HepG2 (cell line): ENCODE results near the gene INTS1. TPM values are rescaled to one million over a fixed set of nuclear protein-coding genes. Genes with fewer than 3 reads are reported as not detected.
A peak's percentile ranks its signal among the peaks of the same experiment; 100 is the strongest.

Experiments used
- MEF2D ChIP-seq: sonication (generic); formaldehyde crosslinking; IDR thresholded peaks from 2 replicates; pipeline ENCODE4 v1.5.1; 2020; ENCODE audit warnings: mild to moderate bottlenecking, missing genetic modification reagents
- MYNN ChIP-seq: sonication (generic); formaldehyde crosslinking; IDR thresholded peaks from 2 replicates; pipeline ENCODE4 v1.4.0; 2020; ENCODE audit warnings: mild to moderate bottlenecking, low read depth, missing genetic modification reagents
- NFAT5 ChIP-seq: sonication (generic); formaldehyde crosslinking; IDR thresholded peaks from 2 replicates; pipeline ENCODE4 v1.4.0; 2020; ENCODE audit warnings: missing genetic modification reagents
- PHF8 ChIP-seq: sonication (generic); formaldehyde crosslinking; IDR thresholded peaks from 2 replicates; pipeline ENCODE4 v1.5.0; 2020; ENCODE audit warnings: missing genetic modification reagents
- SMAD3 ChIP-seq: sonication (generic); formaldehyde crosslinking; IDR thresholded peaks from 2 replicates; pipeline ENCODE4 v1.4.0; 2020; ENCODE audit warnings: missing genetic modification reagents
- SP5 ChIP-seq: IDR thresholded peaks from 2 replicates; pipeline ENCODE4 v1.6.1; 2016; ENCODE audit warnings: low read depth, borderline replicate concordance
- TSC22D2 ChIP-seq: sonication (generic); formaldehyde crosslinking; IDR thresholded peaks from 2 replicates; pipeline ENCODE4 v1.5.1; 2020; ENCODE audit warnings: missing genetic modification reagents, mild to moderate bottlenecking, borderline replicate concordance
- ZBTB1 ChIP-seq: sonication (generic); formaldehyde crosslinking; IDR thresholded peaks from 2 replicates; pipeline ENCODE4 v1.4.0; 2020; ENCODE audit warnings: missing genetic modification reagents, borderline replicate concordance
- ZNF180 ChIP-seq: sonication (generic); formaldehyde crosslinking; IDR thresholded peaks from 2 replicates; pipeline ENCODE4 v1.4.0; 2020; ENCODE audit warnings: low read depth, missing genetic modification reagents, borderline replicate concordance
- ZNF337 ChIP-seq: sonication (generic); formaldehyde crosslinking; IDR thresholded peaks from 2 replicates; pipeline ENCODE4 v1.5.1; 2020; ENCODE audit warnings: missing genetic modification reagents, low read depth, mild to moderate bottlenecking, borderline replicate concordance
- ZNF451 ChIP-seq: sonication (generic); formaldehyde crosslinking; IDR thresholded peaks from 2 replicates; pipeline ENCODE4 v1.5.0; 2020; ENCODE audit warnings: mild to moderate bottlenecking, missing genetic modification reagents
- ZNF512B ChIP-seq: sonication (generic); formaldehyde crosslinking; IDR thresholded peaks from 2 replicates; pipeline ENCODE4 v1.5.1; 2020; ENCODE audit warnings: missing genetic modification reagents, mild to moderate bottlenecking, borderline replicate concordance
- ZNF589 ChIP-seq: sonication (generic); formaldehyde crosslinking; conservative IDR thresholded peaks from 2 replicates; pipeline ENCODE4 v1.8.0; 2022; ENCODE audit warnings: mild to moderate bottlenecking, moderate library complexity, missing genetic modification reagents
- ZNF784 ChIP-seq: sonication (generic); formaldehyde crosslinking; IDR thresholded peaks from 2 replicates; pipeline ENCODE4 v1.5.1; 2020; ENCODE audit warnings: missing genetic modification reagents, mild to moderate bottlenecking, borderline replicate concordance
- ZNF800 ChIP-seq: sonication (generic); formaldehyde crosslinking; IDR thresholded peaks from 2 replicates; pipeline ENCODE4 v1.4.0; 2020; ENCODE audit warnings: missing genetic modification reagents
- polyA plus RNA-seq, 8 experiments: library from polyadenylated mRNA; depleted of rRNA in 3 of 8; stranded (reverse) in 7 of 8; unstranded in 1 of 8; fragments of >200 nt; fragmentation: Illumina TruSeq in 4 of 8; extraction: Trizol in 4 of 8; gene quantifications; 2 replicates each; pipeline versions ENCODE4 v1.2.1 to v1.2.3, GENCODE V29; 2011 to 2016; ENCODE audit warnings: low read depth in 4 of 8, missing spikeins in 1 of 8, mixed read lengths in 1 of 8; ENCODE audit not compliant: insufficient read depth in 1 of 8
- total RNA-seq, 5 experiments: library from RNA; depleted of rRNA; stranded (reverse); fragments of >200 nt; fragmentation: Illumina TruSeq; extraction: Trizol; gene quantifications; 2 replicates each; pipeline ENCODE4 v1.2.3, GENCODE V29; 2016; ENCODE audit warnings: low read depth in 1 of 5

The INTS1 gene
- total and polyA plus RNA-seq, 2 of the 13 experiments (the other 11 are each of a cell fraction or from before 2014, with no cell fraction given): 13.7 to 29.0 TPM

- TF ChIP-seq NFAT5 (CRISPR knock-in tag) (no peak; the same call in 1 of the 2 replicates), ZNF180 (CRISPR knock-in tag) (no peak), ZBTB1 (CRISPR knock-in tag) (no peak), MYNN (CRISPR knock-in tag) (no peak), MEF2D (0 out of 2 replicates have a peak, but pooled peaks have one; percentile 31), SMAD3 (CRISPR knock-in tag) (peak; percentile 79; the same call in 1 of the 2 replicates), ZNF512B (CRISPR knock-in tag) (no peak), PHF8 (CRISPR knock-in tag) (peak; percentile 80), ZNF337 (CRISPR knock-in tag) (peak; percentile 47; the same call in 1 of the 2 replicates), ZNF784 (CRISPR knock-in tag) (peak; percentile 84; the same call in 1 of the 2 replicates), TSC22D2 (CRISPR knock-in tag) (no peak), ZNF451 (CRISPR knock-in tag) (peak; percentile 51; the same call in 1 of the 2 replicates), SP5 (CRISPR knock-in tag) (peak; percentile 45; the same call in 1 of the 2 replicates), ZNF800 (CRISPR knock-in tag) (peak; percentile 95), ZNF589 (CRISPR knock-in tag) (no peak)
Measured at GRCh38 chr7:1503816-1504775, at the start of gene INTS1 (continued).
